ENCODE results near the gene RTL9.
A peak's percentile ranks its signal among the peaks of the same experiment; 100 is the strongest.

Gene RTL9

GRCh38 chrX:110317061-110317819 is 41.4 kb upstream of the RTL9 start:
- DNase-seq (ENCODE audit: low spot score): peak; percentile 15

GRCh38 chrX:110317820-110318663 is 40.6 kb upstream of the RTL9 start, which contains the start of gene AMMECR1:
AMMECR1 (minus strand) TSS chrX:110318085; CDS start chrX:110318071, 14 bp downstream.
- DNase-seq (ENCODE audit: low spot score): peak; percentile 86
- no peak for TF ChIP-seq CTCF (IDR thresholded peaks at IDR 0.05; ENCODE audit: extremely low read depth, missing control alignments)

More at GRCh38 chrX:110317061-110317819, 41.4 kb upstream of the RTL9 start:
- TF ChIP-seq CTCF (IDR thresholded peaks at IDR 0.05; ENCODE audit: extremely low read depth, missing control alignments): no peak

DNA sequence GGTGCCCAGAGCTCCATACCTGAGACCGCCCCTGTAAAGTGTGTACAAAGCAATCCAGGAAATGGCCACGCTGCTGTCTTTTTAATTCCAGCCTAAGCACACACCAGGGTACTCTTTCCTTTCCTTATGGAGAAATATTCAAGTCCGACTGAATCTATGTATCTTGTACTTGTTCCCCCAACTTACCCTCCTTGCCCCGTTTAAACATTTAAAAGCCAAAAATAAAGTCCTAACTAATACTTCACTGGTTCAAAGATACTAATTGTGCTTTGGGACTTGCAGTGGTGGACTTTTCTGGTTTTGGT is 40.0 kb upstream of the RTL9 start:
- DNase-seq (ENCODE audit: low spot score): no peak
- TF ChIP-seq CTCF (IDR thresholded peaks at IDR 0.05; ENCODE audit: extremely low read depth, missing control alignments): no peak

DNA sequence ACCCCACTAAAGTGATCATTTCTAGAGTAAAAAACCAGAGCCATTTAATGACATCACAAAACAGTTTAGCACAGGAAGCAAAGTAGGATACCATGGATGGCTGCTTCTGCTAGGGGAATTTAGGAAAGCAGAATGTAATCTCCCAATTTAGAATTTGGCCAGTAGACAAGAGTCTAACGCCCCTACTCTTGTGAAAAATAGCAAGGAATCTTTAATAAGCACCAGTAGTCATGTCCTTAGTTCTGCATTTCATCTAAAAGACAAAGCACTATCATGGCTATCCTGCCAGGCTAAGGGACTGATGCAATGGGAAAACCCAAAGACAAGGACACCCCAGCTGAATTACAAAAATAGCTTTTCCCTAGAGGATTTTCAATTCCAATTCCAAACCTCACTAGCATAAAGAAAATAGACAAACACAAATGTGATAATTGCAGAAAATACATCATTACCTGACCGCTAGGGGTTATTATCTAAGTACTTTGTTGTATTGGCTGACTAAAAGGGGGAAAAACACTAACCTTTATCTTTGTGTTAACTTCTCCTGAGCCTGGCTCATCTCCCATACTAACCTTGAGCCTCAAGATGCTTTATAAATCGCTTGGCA is 38.2 kb upstream of the RTL9 start:
- DNase-seq (ENCODE audit: low spot score): no peak
- no peak for TF ChIP-seq CTCF (IDR thresholded peaks at IDR 0.05; ENCODE audit: extremely low read depth, missing control alignments)

DNA sequence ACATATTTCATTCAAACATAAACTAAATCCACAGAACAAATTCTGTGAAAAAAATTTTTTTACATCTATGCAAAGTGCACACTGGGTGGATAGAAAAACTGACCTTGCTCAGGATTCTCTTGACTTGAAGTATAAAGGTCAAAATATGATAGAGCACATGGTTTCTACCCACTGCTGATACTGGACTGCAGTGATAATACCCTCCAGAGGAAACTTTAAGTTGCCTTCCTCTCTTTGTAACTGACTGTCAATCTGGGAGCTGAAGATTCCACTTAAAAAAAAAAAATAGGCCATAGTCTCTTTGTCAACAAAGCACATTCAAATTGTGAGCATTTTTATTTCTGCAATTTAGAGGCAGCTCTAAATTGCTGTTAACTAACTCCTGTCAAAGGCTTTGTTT is 37.6 kb upstream of the RTL9 start:
- TF ChIP-seq CTCF (IDR thresholded peaks at IDR 0.05; ENCODE audit: extremely low read depth, missing control alignments): no peak

DNA sequence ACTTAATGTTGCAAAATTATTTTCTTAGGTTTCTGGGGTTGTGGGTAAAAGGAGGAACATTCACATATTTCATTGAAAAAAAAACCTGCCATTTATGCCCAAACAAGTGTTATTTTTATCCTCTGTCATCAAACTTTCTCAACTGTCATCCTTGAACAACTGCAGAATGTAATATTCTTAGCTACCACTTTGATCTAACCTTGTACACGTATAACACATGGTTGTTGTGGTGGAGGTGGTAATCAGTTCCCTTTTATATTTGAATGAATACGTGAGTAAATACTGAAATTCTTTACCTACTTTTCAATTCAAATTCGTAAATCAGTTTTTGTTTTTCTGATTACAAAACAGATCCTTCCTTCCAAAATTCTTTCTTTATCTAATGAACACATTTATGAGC is 37.0 kb upstream of the RTL9 start:
- peak; percentile 8 for DNase-seq (ENCODE audit: low spot score)
- TF ChIP-seq CTCF (IDR thresholded peaks at IDR 0.05; ENCODE audit: extremely low read depth, missing control alignments): no peak

More for the DNA sequence above, 37.6 kb upstream of the RTL9 start:
- DNase-seq (ENCODE audit: low spot score): no peak

- TF ChIP-seq CTCF (IDR thresholded peaks at IDR 0.05; ENCODE audit: extremely low read depth, missing control alignments): no peak
- DNase-seq (ENCODE audit: low spot score): no peak
Observed at GRCh38 chrX:110322603-110323002, 36.0 kb upstream of the RTL9 start.
